Neural cell (in vitro differentiated cells): ENCODE measurements around the gene C2CD3. TPM values are rescaled to one million over a fixed set of nuclear protein-coding genes. Genes with fewer than 3 reads are reported as not detected.

Source experiments
- H2AFZ ChIP-seq: fragments of 200-600, 300-800 bp; sonication (generic), shearing (Covaris generic); 2 replicates; pipeline ENCODE4 v1.6.0; 2014; ENCODE audit warnings: low read depth, mild to moderate bottlenecking, antibody characterized with exemption, low read length, moderate library complexity
- H3F3A ChIP-seq: fragments of 200-600 bp; shearing (Covaris generic); 2 replicates; pipeline ENCODE4 v1.6.1; 2016; ENCODE audit warnings: mild to moderate bottlenecking, moderate library complexity, mixed read lengths, antibody characterized with exemption, low read length; ENCODE audit not compliant: insufficient read depth, poor library complexity, severe bottlenecking
- H3K27ac ChIP-seq: fragments of 200-600, 300-800 bp; sonication (generic), shearing (Covaris generic); 2 replicates; pipeline ENCODE4 v1.5.1; 2014; ENCODE audit warnings: mild to moderate bottlenecking, low read length, moderate library complexity
- H3K27me3 ChIP-seq: fragments of 300-800, 200-600 bp; sonication (generic), shearing (Covaris generic); 2 replicates; pipeline ENCODE4 v1.6.0; 2014; ENCODE audit warnings: mild to moderate bottlenecking, low read depth, low read length, moderate library complexity; ENCODE audit not compliant: insufficient read depth
- H3K36me3 ChIP-seq: fragments of 300-800, 200-600 bp; sonication (generic), shearing (Covaris generic); 2 replicates; pipeline ENCODE4 v1.5.1; 2014; ENCODE audit warnings: mild to moderate bottlenecking, antibody characterized with exemption, low read length, moderate library complexity; ENCODE audit not compliant: insufficient read depth
- H3K4me2 ChIP-seq: fragments of 300-800, 200-600 bp; sonication (generic), shearing (Covaris generic); 2 replicates; pipeline ENCODE4 v1.6.0; 2014; ENCODE audit warnings: mild to moderate bottlenecking, low read length
- H3K4me3 ChIP-seq: fragments of 300-800, 200-600 bp; sonication (generic), shearing (Covaris generic); 2 replicates; pipeline ENCODE4 v1.5.1; 2014; ENCODE audit warnings: mild to moderate bottlenecking, low read length, moderate library complexity
- H3K79me2 ChIP-seq: fragments of 200-600 bp; shearing (Covaris generic); replicated peaks from 2 replicates; pipeline ENCODE4 v1.6.0; 2014; ENCODE audit warnings: mild to moderate bottlenecking, low read length, moderate library complexity; ENCODE audit not compliant: insufficient read depth
- H3K9ac ChIP-seq: fragments of 300-800, 200-600 bp; sonication (generic), shearing (Covaris generic); 2 replicates; pipeline ENCODE4 v1.6.1; 2016; ENCODE audit warnings: mild to moderate bottlenecking, low read length, mixed read lengths
- H3K9me2 ChIP-seq: fragments of 200-600 bp; shearing (Covaris generic); 2 replicates; pipeline ENCODE4 v1.6.1; 2016; ENCODE audit warnings: mild to moderate bottlenecking, low read length, mixed read lengths; ENCODE audit not compliant: insufficient read depth
- H3K9me3 ChIP-seq: fragments of 200-600, 300-800 bp; sonication (generic), shearing (Covaris generic); 2 replicates; pipeline ENCODE4 v1.6.1; 2016; ENCODE audit warnings: mild to moderate bottlenecking, mixed run types, low read length, moderate library complexity, mixed read lengths
- H4K20me1 ChIP-seq: fragments of 200-600 bp; shearing (Covaris generic); 2 replicates; pipeline ENCODE4 v1.6.1; 2016; ENCODE audit warnings: mild to moderate bottlenecking, mixed run types; ENCODE audit not compliant: insufficient read depth
- EP300 ChIP-seq: fragments of 450-650 bp; conservative IDR thresholded peaks from 2 replicates; pipeline ENCODE4 v1.6.1; 2014; ENCODE audit warnings: antibody characterized with exemption, mild to moderate bottlenecking, moderate library complexity; ENCODE audit not compliant: poor library complexity, severe bottlenecking
- EZH2 ChIP-seq: fragments of 200-600, 300-800 bp; shearing (Covaris generic), sonication (generic); IDR thresholded peaks from 2 replicates; pipeline ENCODE4 v1.6.1; 2014; ENCODE audit warnings: antibody characterized with exemption, low read length, borderline replicate concordance, mild to moderate bottlenecking; ENCODE audit not compliant: insufficient read depth, poor library complexity, severe bottlenecking
- MXI1 ChIP-seq: fragments of 450-650 bp; conservative IDR thresholded peaks from 2 replicates; pipeline ENCODE4 v1.6.1; 2014; ENCODE audit warnings: antibody characterized with exemption, mild to moderate bottlenecking; ENCODE audit not compliant: poor library complexity, severe bottlenecking
- POLR2AphosphoS5 ChIP-seq: IDR thresholded peaks from 2 replicates; pipeline ENCODE4 v1.6.1; 2012
- RAD21 ChIP-seq: fragments of 450-650 bp; conservative IDR thresholded peaks from 2 replicates; pipeline ENCODE4 v1.6.1; 2014; ENCODE audit warnings: antibody characterized with exemption, mild to moderate bottlenecking, moderate library complexity
- SMC3 ChIP-seq: fragments of 450-650 bp; conservative IDR thresholded peaks from 2 replicates; pipeline ENCODE4 v1.6.1; 2014; ENCODE audit warnings: antibody characterized with exemption, mild to moderate bottlenecking, moderate library complexity; ENCODE audit not compliant: poor library complexity
- TAF1 ChIP-seq: IDR thresholded peaks from 2 replicates; pipeline ENCODE4 v1.6.1; 2012; ENCODE audit warnings: low read depth
- polyA plus RNA-seq: library from polyadenylated mRNA; depleted of rRNA; stranded (reverse); fragments of >200 nt; gene quantifications from 2 replicates; pipeline ENCODE4 v1.2.3, GENCODE V29; 2014
- TF ChIP-seq, protein P1 (sequence below): fragments of 450-650 bp; IDR thresholded peaks from 2 replicates; pipeline ENCODE4 v1.5.1; 2014; ENCODE audit warnings: antibody characterized with exemption, mild to moderate bottlenecking, moderate library complexity; ENCODE audit not compliant: poor library complexity, severe bottlenecking
- TF ChIP-seq, protein P2 (sequence below): IDR thresholded peaks from 2 replicates; pipeline ENCODE4 v1.6.1; 2012; ENCODE audit warnings: borderline replicate concordance

Gene C2CD3
- polyA plus RNA-seq, 1 donor from 2014 or later = 13.2 TPM

DNA sequence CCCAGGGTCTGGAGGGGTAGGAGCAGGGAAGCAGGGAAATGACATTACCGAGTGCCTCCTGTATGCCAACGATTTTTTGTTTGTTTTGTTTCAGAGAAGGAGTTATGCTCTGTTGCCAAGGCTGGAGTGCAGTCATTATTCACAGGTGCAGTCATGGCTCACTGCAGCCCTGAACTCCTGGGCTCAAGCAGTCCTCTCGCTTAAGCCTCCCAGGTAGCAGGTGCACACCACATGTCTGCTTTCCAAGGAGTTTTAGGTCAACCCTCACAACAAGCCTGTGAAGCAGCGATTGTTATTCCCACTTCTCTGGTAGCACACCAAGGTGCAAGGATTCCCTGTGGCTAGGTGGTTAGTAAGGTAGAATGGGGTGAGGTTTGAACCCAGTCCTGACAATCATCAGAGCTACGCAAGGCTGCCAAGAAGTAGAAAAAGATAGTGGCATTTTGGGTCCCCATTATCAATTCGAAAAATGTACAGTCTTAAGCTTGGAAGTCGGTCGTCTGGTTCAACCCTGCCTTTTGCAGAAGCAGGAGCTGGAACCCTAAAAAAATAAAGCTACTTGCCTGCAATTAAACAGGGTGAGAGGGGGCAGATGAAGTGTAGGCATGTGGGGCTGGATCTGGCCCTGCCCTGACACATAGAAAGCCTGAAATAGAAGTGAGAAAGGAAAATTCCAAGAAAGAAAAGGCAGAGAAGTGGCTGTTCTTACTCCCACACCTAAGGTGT lies 171.1 kb downstream of the C2CD3 start:
- TF ChIP-seq TAF1 = no peak
- no peaks in the 10 kb centered on the region for H3K27me3 ChIP-seq
- H3K36me3 ChIP-seq = peaks cover 4% of the 10 kb centered on the region
- H2AFZ ChIP-seq = no peak overlapping the region
- no peaks in the 10 kb centered on the region for H3F3A ChIP-seq
- no peak overlapping the region for H3K9ac ChIP-seq
- no peaks in the 10 kb centered on the region for H3K9me3 ChIP-seq
- no peaks in the 10 kb centered on the region for H3K9me2 ChIP-seq
- H3K27ac ChIP-seq = no peak overlapping the region
- no peak overlapping the region for H3K4me3 ChIP-seq
- no peaks in the 10 kb centered on the region for H3K79me2 ChIP-seq
- no peaks in the 10 kb centered on the region for H4K20me1 ChIP-seq
- H3K4me2 ChIP-seq = no peak overlapping the region

DNA sequence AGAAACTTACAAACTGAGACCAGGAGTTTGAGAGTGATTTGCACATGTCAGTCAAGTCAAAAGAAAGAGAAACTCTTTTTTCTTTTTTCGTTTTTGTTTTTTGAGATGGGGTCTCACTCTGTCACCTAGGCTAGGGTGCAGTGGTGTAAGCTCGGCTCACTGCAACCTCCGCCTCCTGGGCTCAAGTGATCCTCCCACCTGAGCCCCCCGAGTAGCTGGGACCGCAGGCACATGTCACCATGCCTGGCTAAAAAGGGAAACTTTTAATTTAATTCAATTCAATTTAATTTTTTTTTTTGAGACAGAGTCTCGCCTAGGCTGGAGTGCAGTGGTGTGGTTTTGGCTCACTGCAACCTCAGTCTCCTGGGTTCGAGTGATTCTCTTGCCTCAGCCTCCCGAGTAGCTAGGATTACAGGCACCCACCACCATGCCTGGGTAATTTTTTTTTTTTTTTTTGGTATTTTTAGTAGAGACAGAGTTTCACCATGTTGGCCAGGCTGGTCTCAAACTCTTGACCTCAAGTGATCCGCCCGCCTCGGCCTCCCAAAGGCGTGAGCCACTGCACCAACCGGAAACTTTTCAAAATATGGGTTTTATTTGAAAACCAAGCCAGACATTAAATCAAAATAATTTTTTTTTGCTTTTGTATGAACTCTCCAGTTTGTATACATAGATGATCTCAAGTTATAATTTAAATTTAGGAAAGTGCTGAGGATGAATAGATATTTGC lies 171.8 kb downstream of the C2CD3 start:
- H2AFZ ChIP-seq = no peak overlapping the region
- peaks cover 4% of the 10 kb centered on the region for H3K36me3 ChIP-seq
- no peaks in the 10 kb centered on the region for H3K9me2 ChIP-seq
- TF ChIP-seq EZH2 (no peak), TAF1 (no peak), POLR2AphosphoS5 (no peak), EP300 (no peak), MXI1 (no peak), SMC3 (no peak), RAD21 (no peak)
- TF ChIP-seq, protein P1, sequence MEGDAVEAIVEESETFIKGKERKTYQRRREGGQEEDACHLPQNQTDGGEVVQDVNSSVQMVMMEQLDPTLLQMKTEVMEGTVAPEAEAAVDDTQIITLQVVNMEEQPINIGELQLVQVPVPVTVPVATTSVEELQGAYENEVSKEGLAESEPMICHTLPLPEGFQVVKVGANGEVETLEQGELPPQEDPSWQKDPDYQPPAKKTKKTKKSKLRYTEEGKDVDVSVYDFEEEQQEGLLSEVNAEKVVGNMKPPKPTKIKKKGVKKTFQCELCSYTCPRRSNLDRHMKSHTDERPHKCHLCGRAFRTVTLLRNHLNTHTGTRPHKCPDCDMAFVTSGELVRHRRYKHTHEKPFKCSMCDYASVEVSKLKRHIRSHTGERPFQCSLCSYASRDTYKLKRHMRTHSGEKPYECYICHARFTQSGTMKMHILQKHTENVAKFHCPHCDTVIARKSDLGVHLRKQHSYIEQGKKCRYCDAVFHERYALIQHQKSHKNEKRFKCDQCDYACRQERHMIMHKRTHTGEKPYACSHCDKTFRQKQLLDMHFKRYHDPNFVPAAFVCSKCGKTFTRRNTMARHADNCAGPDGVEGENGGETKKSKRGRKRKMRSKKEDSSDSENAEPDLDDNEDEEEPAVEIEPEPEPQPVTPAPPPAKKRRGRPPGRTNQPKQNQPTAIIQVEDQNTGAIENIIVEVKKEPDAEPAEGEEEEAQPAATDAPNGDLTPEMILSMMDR = no peak
- TF ChIP-seq, protein P2, sequence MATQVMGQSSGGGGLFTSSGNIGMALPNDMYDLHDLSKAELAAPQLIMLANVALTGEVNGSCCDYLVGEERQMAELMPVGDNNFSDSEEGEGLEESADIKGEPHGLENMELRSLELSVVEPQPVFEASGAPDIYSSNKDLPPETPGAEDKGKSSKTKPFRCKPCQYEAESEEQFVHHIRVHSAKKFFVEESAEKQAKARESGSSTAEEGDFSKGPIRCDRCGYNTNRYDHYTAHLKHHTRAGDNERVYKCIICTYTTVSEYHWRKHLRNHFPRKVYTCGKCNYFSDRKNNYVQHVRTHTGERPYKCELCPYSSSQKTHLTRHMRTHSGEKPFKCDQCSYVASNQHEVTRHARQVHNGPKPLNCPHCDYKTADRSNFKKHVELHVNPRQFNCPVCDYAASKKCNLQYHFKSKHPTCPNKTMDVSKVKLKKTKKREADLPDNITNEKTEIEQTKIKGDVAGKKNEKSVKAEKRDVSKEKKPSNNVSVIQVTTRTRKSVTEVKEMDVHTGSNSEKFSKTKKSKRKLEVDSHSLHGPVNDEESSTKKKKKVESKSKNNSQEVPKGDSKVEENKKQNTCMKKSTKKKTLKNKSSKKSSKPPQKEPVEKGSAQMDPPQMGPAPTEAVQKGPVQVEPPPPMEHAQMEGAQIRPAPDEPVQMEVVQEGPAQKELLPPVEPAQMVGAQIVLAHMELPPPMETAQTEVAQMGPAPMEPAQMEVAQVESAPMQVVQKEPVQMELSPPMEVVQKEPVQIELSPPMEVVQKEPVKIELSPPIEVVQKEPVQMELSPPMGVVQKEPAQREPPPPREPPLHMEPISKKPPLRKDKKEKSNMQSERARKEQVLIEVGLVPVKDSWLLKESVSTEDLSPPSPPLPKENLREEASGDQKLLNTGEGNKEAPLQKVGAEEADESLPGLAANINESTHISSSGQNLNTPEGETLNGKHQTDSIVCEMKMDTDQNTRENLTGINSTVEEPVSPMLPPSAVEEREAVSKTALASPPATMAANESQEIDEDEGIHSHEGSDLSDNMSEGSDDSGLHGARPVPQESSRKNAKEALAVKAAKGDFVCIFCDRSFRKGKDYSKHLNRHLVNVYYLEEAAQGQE = no peak
- H3K27me3 ChIP-seq = no peaks in the 10 kb centered on the region
- H3K27ac ChIP-seq = no peak overlapping the region
- no peak overlapping the region for H3K9ac ChIP-seq
- no peak overlapping the region for H3K4me2 ChIP-seq
- no peaks in the 10 kb centered on the region for H3K9me3 ChIP-seq
- no peaks in the 10 kb centered on the region for H4K20me1 ChIP-seq
- H3F3A ChIP-seq = no peaks in the 10 kb centered on the region
- H3K79me2 ChIP-seq = no peaks in the 10 kb centered on the region
- H3K4me3 ChIP-seq = no peak overlapping the region
